ENCODE data around the gene THRAP3.

DNA sequence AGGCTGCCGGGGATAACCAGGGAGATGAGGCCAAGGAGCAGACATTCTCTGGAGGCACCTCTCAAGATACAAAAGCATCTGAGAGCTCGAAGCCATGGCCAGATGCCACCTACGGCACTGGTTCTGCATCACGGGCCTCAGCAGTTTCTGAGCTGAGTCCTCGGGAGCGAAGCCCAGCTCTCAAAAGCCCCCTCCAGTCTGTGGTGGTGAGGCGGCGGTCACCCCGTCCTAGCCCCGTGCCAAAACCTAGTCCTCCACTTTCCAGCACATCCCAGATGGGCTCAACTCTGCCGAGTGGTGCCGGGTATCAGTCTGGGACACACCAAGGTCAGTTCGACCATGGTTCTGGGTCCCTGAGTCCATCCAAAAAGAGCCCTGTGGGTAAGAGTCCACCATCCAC, 62.6 kb downstream of the THRAP3 start:
- TF ChIP-seq, protein P1, sequence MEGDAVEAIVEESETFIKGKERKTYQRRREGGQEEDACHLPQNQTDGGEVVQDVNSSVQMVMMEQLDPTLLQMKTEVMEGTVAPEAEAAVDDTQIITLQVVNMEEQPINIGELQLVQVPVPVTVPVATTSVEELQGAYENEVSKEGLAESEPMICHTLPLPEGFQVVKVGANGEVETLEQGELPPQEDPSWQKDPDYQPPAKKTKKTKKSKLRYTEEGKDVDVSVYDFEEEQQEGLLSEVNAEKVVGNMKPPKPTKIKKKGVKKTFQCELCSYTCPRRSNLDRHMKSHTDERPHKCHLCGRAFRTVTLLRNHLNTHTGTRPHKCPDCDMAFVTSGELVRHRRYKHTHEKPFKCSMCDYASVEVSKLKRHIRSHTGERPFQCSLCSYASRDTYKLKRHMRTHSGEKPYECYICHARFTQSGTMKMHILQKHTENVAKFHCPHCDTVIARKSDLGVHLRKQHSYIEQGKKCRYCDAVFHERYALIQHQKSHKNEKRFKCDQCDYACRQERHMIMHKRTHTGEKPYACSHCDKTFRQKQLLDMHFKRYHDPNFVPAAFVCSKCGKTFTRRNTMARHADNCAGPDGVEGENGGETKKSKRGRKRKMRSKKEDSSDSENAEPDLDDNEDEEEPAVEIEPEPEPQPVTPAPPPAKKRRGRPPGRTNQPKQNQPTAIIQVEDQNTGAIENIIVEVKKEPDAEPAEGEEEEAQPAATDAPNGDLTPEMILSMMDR (IDR thresholded peaks at IDR 0.05): no peak
- TF ChIP-seq, protein P2, sequence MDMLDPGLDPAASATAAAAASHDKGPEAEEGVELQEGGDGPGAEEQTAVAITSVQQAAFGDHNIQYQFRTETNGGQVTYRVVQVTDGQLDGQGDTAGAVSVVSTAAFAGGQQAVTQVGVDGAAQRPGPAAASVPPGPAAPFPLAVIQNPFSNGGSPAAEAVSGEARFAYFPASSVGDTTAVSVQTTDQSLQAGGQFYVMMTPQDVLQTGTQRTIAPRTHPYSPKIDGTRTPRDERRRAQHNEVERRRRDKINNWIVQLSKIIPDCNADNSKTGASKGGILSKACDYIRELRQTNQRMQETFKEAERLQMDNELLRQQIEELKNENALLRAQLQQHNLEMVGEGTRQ (CRISPR knock-in tag; IDR thresholded peaks at IDR 0.05): no peak
- no peak for TF ChIP-seq ATF2 (CRISPR knock-in tag; IDR thresholded peaks at IDR 0.05; ENCODE audit: borderline replicate concordance, low read depth)
